OCI-LY3 (cell line): ENCODE measurements around the gene SEPHS2.
"Not testable (repeated sequence)": the region's sequence is repeated elsewhere in the genome, so short reads cannot be mapped to it uniquely, and the experiment has no call there.

Experiments
- H2AFZ ChIP-seq: fragments of 200-600, 300-600 bp; shearing (Covaris generic); 2 replicates; pipeline ENCODE4 v1.6.0; 2014; ENCODE audit warnings: antibody characterized with exemption, low read depth, low read length
- H3K27ac ChIP-seq: fragments of 200-600, 300-600 bp; sonication (generic); 2 replicates; pipeline ENCODE4 v1.5.1; 2014; ENCODE audit warnings: mild to moderate bottlenecking, low read length, moderate library complexity, mixed read lengths
- H3K27me3 ChIP-seq: fragments of 200-600, 300-600 bp; sonication (generic); 2 replicates; pipeline ENCODE4 v1.6.1; 2014; ENCODE audit warnings: low read depth, low read length, mixed read lengths
- H3K36me3 ChIP-seq: fragments of 200-600, 300-600 bp; sonication (generic); replicated peaks from 2 replicates; pipeline ENCODE3; 2014; ENCODE audit warnings: low read depth, low read length, mixed read lengths
- H3K4me1 ChIP-seq: fragments of 300-600, 200-600 bp; sonication (generic); 2 replicates; pipeline ENCODE4 v1.6.1; 2014; ENCODE audit warnings: low read length, mixed read lengths
- H3K4me2 ChIP-seq: fragments of 200-600, 300-600 bp; sonication (generic); 2 replicates; pipeline ENCODE4 v1.6.1; 2014; ENCODE audit warnings: low read length, mixed read lengths
- H3K4me3 ChIP-seq: fragments of 300-600, 200-600 bp; sonication (generic); 2 replicates; pipeline ENCODE4 v1.5.1; 2014; ENCODE audit warnings: antibody characterized with exemption, mild to moderate bottlenecking, low read length, moderate library complexity
- H3K79me2 ChIP-seq: fragments of 300-600, 200-600 bp; shearing (Covaris generic); 2 replicates; pipeline ENCODE4 v1.6.1; 2014; ENCODE audit warnings: mild to moderate bottlenecking, low read length, mixed read lengths
- H3K9ac ChIP-seq: fragments of 300-600, 200-600 bp; shearing (Covaris generic); 2 replicates; pipeline ENCODE4 v1.6.0; 2014; ENCODE audit warnings: mild to moderate bottlenecking, low read length, moderate library complexity
- H3K9me3 ChIP-seq: fragments of 200-600, 300-600 bp; shearing (Covaris generic); 2 replicates; pipeline ENCODE4 v1.6.1; 2014; ENCODE audit warnings: low read length, mixed read lengths; ENCODE audit not compliant: insufficient read depth
- H4K20me1 ChIP-seq: fragments of 200-600, 300-600 bp; sonication (generic); 2 replicates; pipeline ENCODE4 v1.6.1; 2016; ENCODE audit warnings: low read length, mixed read lengths; ENCODE audit not compliant: insufficient read depth
- EZH2phosphoT487 ChIP-seq: fragments of 200-600 bp; shearing (Covaris generic); IDR thresholded peaks from 2 replicates; pipeline ENCODE4 v1.6.1; 2018; ENCODE audit warnings: antibody characterized with exemption, mixed run types, low read depth
- TF ChIP-seq, protein P1 (sequence below): fragments of 200-600, 300-600 bp; sonication (generic); IDR thresholded peaks from 2 replicates; pipeline ENCODE4 v1.5.1; 2014; ENCODE audit warnings: antibody characterized with exemption, low read length, low read depth

SEPHS2 gene

GRCh38 chr16:30484887-30485286 lies 39.2 kb upstream of the SEPHS2 start:
- no peak overlapping the region for H3K9ac ChIP-seq
- H3K9me3 ChIP-seq, result no peaks in the 10 kb centered on the region
- H3K4me3 ChIP-seq, result no peak overlapping the region
- peaks cover 5% of the 10 kb centered on the region for H3K36me3 ChIP-seq
- no peak overlapping the region for H2AFZ ChIP-seq
- TF ChIP-seq, protein P1, sequence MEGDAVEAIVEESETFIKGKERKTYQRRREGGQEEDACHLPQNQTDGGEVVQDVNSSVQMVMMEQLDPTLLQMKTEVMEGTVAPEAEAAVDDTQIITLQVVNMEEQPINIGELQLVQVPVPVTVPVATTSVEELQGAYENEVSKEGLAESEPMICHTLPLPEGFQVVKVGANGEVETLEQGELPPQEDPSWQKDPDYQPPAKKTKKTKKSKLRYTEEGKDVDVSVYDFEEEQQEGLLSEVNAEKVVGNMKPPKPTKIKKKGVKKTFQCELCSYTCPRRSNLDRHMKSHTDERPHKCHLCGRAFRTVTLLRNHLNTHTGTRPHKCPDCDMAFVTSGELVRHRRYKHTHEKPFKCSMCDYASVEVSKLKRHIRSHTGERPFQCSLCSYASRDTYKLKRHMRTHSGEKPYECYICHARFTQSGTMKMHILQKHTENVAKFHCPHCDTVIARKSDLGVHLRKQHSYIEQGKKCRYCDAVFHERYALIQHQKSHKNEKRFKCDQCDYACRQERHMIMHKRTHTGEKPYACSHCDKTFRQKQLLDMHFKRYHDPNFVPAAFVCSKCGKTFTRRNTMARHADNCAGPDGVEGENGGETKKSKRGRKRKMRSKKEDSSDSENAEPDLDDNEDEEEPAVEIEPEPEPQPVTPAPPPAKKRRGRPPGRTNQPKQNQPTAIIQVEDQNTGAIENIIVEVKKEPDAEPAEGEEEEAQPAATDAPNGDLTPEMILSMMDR, result no peak
- no peak for TF ChIP-seq EZH2phosphoT487
- H3K4me1 ChIP-seq, result peaks cover 4% of the 10 kb centered on the region
- no peak overlapping the region for H3K4me2 ChIP-seq
- H3K79me2 ChIP-seq, result no peaks in the 10 kb centered on the region
- no peaks in the 10 kb centered on the region for H4K20me1 ChIP-seq
- H3K27ac ChIP-seq, result no peak overlapping the region
- H3K27me3 ChIP-seq, result no peaks in the 10 kb centered on the region

DNA sequence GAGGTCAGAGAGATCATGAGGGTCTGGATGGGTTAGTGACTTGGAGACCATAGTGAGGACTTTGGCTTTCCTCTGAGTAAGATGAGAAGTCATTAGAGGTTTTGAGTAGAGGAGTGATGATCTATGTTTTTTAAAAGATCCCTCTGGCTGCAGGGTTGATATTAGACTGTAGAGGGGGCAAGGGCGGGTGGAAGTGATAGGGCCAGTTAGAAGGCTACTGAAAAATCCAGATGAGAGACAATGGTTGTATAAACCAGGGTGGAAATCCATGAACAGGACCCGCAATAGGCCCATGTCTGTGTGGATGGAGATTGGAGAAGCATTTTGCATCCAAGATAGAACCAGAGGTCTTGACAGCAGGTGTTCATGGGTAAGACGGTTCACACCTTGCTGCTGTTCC lies 36.7 kb upstream of the SEPHS2 start:
- no peaks in the 10 kb centered on the region for H3K79me2 ChIP-seq
- H3K27ac ChIP-seq, result no peak overlapping the region
- H4K20me1 ChIP-seq, result no peaks in the 10 kb centered on the region
- no peaks in the 10 kb centered on the region for H3K9me3 ChIP-seq
- peaks cover 5% of the 10 kb centered on the region; the same call in 1 of the 2 replicates for H3K4me1 ChIP-seq
- TF ChIP-seq, protein P1, result peak; percentile 8; the same call in 1 of the 2 replicates
- no peak for TF ChIP-seq EZH2phosphoT487
- H2AFZ ChIP-seq, result no peak overlapping the region
- no peak overlapping the region for H3K4me2 ChIP-seq
- H3K9ac ChIP-seq, result no peak overlapping the region
- no peak overlapping the region for H3K4me3 ChIP-seq
- no peaks in the 10 kb centered on the region for H3K27me3 ChIP-seq
- H3K36me3 ChIP-seq, result no peaks in the 10 kb centered on the region

- TF ChIP-seq EZH2phosphoT487, result no peak
- TF ChIP-seq, protein P1, result no peak
- no peaks in the 10 kb centered on the region for H3K9me3 ChIP-seq
- peaks cover 5% of the 10 kb centered on the region; the same call in 1 of the 2 replicates for H3K4me1 ChIP-seq
- no peak overlapping the region for H3K4me3 ChIP-seq
- H3K9ac ChIP-seq, result no peak overlapping the region
- H3K27ac ChIP-seq, result no peak overlapping the region
- no peak overlapping the region for H3K4me2 ChIP-seq
- no peaks in the 10 kb centered on the region for H3K79me2 ChIP-seq
- H3K36me3 ChIP-seq, result no peaks in the 10 kb centered on the region
- H3K27me3 ChIP-seq, result no peaks in the 10 kb centered on the region
- no peaks in the 10 kb centered on the region for H4K20me1 ChIP-seq
- no peak overlapping the region for H2AFZ ChIP-seq
These were observed 35.7 kb upstream of the SEPHS2 start for GRCh38 chr16:30481381-30481780.

DNA sequence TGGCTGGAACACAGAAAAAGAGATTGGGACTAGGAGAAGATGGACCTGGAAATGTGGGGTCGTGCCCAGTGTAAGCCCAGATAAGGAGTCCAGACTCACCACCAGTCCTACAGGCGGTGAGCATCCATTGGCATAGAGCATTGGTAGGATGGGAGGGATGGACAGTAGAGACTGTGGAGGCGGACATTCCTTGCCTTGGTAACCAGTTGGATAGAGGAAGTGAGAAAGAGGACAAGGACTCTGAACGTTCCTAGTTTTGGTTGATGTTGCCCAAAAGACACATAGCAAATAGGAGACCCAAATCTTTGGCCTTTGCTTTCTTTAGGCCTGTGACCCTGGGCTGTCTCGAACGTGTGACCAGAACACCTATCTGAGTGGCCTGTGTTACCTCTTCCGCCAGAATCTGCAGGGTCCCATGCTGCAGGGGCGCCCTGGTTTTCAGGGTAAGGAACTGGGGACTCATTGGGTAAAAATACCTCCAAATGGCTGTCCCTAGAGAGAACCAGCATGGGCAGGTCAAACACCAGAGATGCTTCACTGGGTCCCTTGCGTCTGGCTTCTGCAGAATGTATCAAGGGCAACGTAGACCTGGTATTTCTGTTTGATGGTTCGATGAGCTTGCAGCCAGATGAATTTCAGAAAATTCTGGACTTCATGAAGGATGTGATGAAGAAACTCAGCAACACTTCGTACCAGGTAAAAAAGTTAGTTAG lies 33.2 kb upstream of the SEPHS2 start:
- Histone ChIP-seq H3K4me1 (peaks cover 8% of the 10 kb centered on the region), H3K4me2 (no peak overlapping the region), H3K27me3 (no peaks in the 10 kb centered on the region), H3K9me3 (no peaks in the 10 kb centered on the region), H3K27ac (no peak overlapping the region), H4K20me1 (no peaks in the 10 kb centered on the region), H3K79me2 (no peaks in the 10 kb centered on the region), H2AFZ (no peak overlapping the region), H3K36me3 (peaks cover 5% of the 10 kb centered on the region), H3K4me3 (no peak overlapping the region), H3K9ac (no peak overlapping the region)
- no peak for TF ChIP-seq EZH2phosphoT487
- TF ChIP-seq, protein P1, result no peak

GRCh38 chr16:30477773-30478172 lies 32.1 kb upstream of the SEPHS2 start:
- not testable (repeated sequence) for H3K79me2 ChIP-seq, H3K9me3 ChIP-seq, H3K9ac ChIP-seq, H3K4me3 ChIP-seq, H3K36me3 ChIP-seq, H3K4me2 ChIP-seq, H3K27ac ChIP-seq, H3K27me3 ChIP-seq, H2AFZ ChIP-seq, H4K20me1 ChIP-seq
- H3K4me1 ChIP-seq, result peaks cover 20% of the 10 kb centered on the region
